Panc1 (cell line): ENCODE data around the gene FLII. TPM values are rescaled to one million over a fixed set of nuclear protein-coding genes. Genes with fewer than 3 reads are reported as not detected.

ENCODE experiments used
- ATAC-seq: fragments of 200-7000 bp; cut with Tn5 transposase; 2 replicates; pipeline ENCODE4 v1.9.1; 2020; ENCODE audit warnings: mild to moderate bottlenecking, moderate library complexity
- BruUV-seq: library from RNA; stranded (reverse); fragments of 400-500 nt; replicated peaks from 2 replicates; lab custom pipeline; 2021; lab: Mats Ljungman, UMichigan
- CTCF ChIA-PET: fragments of 300-600 bp; sonication (Branson Sonifier 250); formaldehyde crosslinking; loops from one replicate; lab custom pipeline; 2022; ENCODE audit warnings: antibody characterized with exemption; lab: Charles Lee
- POLR2A ChIA-PET: fragments of 300-600 bp; sonication (Branson Sonifier 250); formaldehyde crosslinking; loops from one replicate; lab custom pipeline; 2022; ENCODE audit warnings: antibody characterized with exemption; lab: Charles Lee
- DNase-seq: peaks from one replicate; pipeline ENCODE4 v3.0.0-alpha.2; 2010; ENCODE audit warnings: low read depth, low spot score
- H3K27ac ChIP-seq: 2 replicates; pipeline ENCODE4 v1.5.1; 2011; ENCODE audit warnings: mild to moderate bottlenecking, low read length, inconsistent platforms
- H3K27me3 ChIP-seq: fragments of 200-500 bp; sonication (Bioruptor generic); 2 replicates; pipeline ENCODE4 v1.6.0; 2014; ENCODE audit warnings: low read length, inconsistent platforms; ENCODE audit not compliant: control insufficient read depth, insufficient read depth
- H3K36me3 ChIP-seq: fragments of 200-500 bp; sonication (Bioruptor generic); 2 replicates; pipeline ENCODE4 v1.5.1; 2014; ENCODE audit warnings: inconsistent platforms, mild to moderate bottlenecking, low read length, moderate library complexity; ENCODE audit not compliant: control insufficient read depth, insufficient read depth
- H3K4me1 ChIP-seq: 2 replicates; pipeline ENCODE4 v1.5.1; 2011; ENCODE audit warnings: inconsistent platforms, mild to moderate bottlenecking, low read length, moderate library complexity; ENCODE audit not compliant: control insufficient read depth, insufficient read depth
- H3K4me3 ChIP-seq, 2 experiments: 2 replicates each; pipeline ENCODE4 v1.5.1; 2011 to 2012; ENCODE audit warnings: low read depth in 2 of 2, low read length in 2 of 2, mild to moderate bottlenecking in 2 of 2, inconsistent platforms in 1 of 2, moderate library complexity in 1 of 2
- H3K9me3 ChIP-seq: fragments of 200-500 bp; sonication (Bioruptor generic); 2 replicates; pipeline ENCODE4 v1.5.1; 2014; ENCODE audit warnings: low read depth, mild to moderate bottlenecking, inconsistent platforms, low read length, moderate library complexity; ENCODE audit not compliant: control insufficient read depth, insufficient read depth
- POLR2AphosphoS5 ChIP-seq: IDR thresholded peaks from 2 replicates; pipeline ENCODE4 v1.6.1; 2012; ENCODE audit warnings: mild to moderate bottlenecking, low read depth, low read length, moderate library complexity
- SIN3A ChIP-seq: IDR thresholded peaks from 2 replicates; pipeline ENCODE4 v1.6.1; 2012; ENCODE audit warnings: low read depth, mild to moderate bottlenecking, low read length, moderate library complexity, borderline replicate concordance; ENCODE audit not compliant: insufficient read depth
- TCF7L2 ChIP-seq: IDR thresholded peaks from 2 replicates; pipeline ENCODE4 v1.6.1; 2011; ENCODE audit warnings: mild to moderate bottlenecking, low read depth, low read length, inconsistent platforms
- in situ Hi-C: cut with HindIII; loops from 2 replicates; pipeline ENCODE4 v1.10.0; 2016; ENCODE audit warnings: low sequenced_read_pairs, low pct_unique_long_range_greater_than_20kb
- intact Hi-C: fragments of 100-400 bp; cut with micrococcal nuclease; formaldehyde crosslinking; loops from one replicate; pipeline ENCODE4 v1.10.0; 2022; ENCODE audit not compliant: unreplicated experiment
- total RNA-seq: library from RNA; stranded (reverse); gene quantifications from one replicate; pipeline ENCODE4 v1.2.1, GENCODE V29; 2021; ENCODE audit not compliant: unreplicated experiment
- TF ChIP-seq, protein P1 (sequence below): fragments of 450-650 bp; IDR thresholded peaks from 2 replicates; pipeline ENCODE4 v1.5.1; 2017; ENCODE audit warnings: mild to moderate bottlenecking
- TF ChIP-seq, protein P2 (sequence below), 2 experiments: IDR thresholded peaks; 2 replicates each; pipeline ENCODE4 v1.6.1; 2011 to 2012; ENCODE audit warnings: low read depth in 2 of 2, control low read depth in 1 of 2, low read length in 1 of 2, mild to moderate bottlenecking in 1 of 2, moderate library complexity in 1 of 2; ENCODE audit not compliant: insufficient read depth in 1 of 2

The FLII gene
- total RNA-seq, 1 experiment from 2014 or later = 207 TPM

DNA sequence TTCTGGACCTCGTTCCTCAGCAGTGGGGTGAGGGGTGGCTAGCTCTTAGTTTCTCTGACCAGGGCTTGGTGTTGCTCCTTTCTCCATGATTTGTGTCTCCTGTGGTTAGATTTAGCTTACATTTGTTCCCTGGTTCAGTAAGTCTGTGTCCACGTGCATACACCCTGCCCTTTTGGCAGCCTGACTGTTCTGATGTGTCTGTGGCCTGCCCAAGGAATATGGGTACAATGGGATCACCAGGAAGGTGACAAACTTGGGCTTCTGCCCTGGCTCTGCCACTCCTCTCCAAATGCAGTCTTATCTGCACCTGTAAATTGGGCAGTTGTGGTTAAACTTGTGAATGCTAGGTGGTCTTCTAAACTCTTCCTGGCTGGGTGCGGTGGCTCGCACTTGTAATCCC is 57.4 kb downstream of the FLII start:
- no TSS peak for BruUV-seq
- POLR2A ChIA-PET = no interaction called here
- in situ Hi-C loops = no loop called here

DNA sequence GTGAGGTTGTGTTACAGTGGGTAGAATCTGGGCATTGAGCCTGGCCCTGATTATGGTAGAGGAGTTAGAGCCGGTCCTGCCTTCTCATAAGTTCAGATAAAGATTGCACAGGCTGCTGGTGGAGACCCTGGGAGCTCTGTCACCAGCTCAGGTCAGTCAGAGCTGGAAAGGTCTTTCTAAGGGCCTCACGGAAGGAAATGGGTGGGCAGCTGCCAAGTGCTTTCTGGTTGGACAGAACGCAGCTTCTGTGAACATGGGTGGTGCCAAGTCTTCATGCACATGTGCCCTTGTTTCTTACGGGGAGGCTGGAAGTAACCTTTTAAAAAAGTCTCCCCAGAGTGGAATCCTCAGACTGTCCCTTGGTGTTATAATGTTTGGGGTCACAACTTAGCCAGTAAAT is 60.0 kb downstream of the FLII start:
- DNase-seq = no peak

More for the DNA sequence above, 57.4 kb downstream of the FLII start:
- DNase-seq = no peak
- H3K4me3 ChIP-seq = no peak overlapping the region
- no peak overlapping the region for H3K27ac ChIP-seq
- H3K4me1 ChIP-seq = no peaks in the 10 kb centered on the region
- H3K36me3 ChIP-seq = peaks cover 9% of the 10 kb centered on the region
- CTCF ChIA-PET = no interaction called here
- H3K9me3 ChIP-seq = no peaks in the 10 kb centered on the region
- ATAC-seq = no peak
- H3K27me3 ChIP-seq = no peaks in the 10 kb centered on the region
- intact Hi-C loops = no loop called here
- TF ChIP-seq, protein P1, sequence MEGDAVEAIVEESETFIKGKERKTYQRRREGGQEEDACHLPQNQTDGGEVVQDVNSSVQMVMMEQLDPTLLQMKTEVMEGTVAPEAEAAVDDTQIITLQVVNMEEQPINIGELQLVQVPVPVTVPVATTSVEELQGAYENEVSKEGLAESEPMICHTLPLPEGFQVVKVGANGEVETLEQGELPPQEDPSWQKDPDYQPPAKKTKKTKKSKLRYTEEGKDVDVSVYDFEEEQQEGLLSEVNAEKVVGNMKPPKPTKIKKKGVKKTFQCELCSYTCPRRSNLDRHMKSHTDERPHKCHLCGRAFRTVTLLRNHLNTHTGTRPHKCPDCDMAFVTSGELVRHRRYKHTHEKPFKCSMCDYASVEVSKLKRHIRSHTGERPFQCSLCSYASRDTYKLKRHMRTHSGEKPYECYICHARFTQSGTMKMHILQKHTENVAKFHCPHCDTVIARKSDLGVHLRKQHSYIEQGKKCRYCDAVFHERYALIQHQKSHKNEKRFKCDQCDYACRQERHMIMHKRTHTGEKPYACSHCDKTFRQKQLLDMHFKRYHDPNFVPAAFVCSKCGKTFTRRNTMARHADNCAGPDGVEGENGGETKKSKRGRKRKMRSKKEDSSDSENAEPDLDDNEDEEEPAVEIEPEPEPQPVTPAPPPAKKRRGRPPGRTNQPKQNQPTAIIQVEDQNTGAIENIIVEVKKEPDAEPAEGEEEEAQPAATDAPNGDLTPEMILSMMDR = no peak
- no peak for TF ChIP-seq POLR2AphosphoS5
- TF ChIP-seq SIN3A = no peak
- TF ChIP-seq TCF7L2 = no peak
- TF ChIP-seq, protein P2, sequence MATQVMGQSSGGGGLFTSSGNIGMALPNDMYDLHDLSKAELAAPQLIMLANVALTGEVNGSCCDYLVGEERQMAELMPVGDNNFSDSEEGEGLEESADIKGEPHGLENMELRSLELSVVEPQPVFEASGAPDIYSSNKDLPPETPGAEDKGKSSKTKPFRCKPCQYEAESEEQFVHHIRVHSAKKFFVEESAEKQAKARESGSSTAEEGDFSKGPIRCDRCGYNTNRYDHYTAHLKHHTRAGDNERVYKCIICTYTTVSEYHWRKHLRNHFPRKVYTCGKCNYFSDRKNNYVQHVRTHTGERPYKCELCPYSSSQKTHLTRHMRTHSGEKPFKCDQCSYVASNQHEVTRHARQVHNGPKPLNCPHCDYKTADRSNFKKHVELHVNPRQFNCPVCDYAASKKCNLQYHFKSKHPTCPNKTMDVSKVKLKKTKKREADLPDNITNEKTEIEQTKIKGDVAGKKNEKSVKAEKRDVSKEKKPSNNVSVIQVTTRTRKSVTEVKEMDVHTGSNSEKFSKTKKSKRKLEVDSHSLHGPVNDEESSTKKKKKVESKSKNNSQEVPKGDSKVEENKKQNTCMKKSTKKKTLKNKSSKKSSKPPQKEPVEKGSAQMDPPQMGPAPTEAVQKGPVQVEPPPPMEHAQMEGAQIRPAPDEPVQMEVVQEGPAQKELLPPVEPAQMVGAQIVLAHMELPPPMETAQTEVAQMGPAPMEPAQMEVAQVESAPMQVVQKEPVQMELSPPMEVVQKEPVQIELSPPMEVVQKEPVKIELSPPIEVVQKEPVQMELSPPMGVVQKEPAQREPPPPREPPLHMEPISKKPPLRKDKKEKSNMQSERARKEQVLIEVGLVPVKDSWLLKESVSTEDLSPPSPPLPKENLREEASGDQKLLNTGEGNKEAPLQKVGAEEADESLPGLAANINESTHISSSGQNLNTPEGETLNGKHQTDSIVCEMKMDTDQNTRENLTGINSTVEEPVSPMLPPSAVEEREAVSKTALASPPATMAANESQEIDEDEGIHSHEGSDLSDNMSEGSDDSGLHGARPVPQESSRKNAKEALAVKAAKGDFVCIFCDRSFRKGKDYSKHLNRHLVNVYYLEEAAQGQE (IDR thresholded peaks at IDR 0.05; ENCODE audit: insufficient read depth in 1 of 2, low read depth in 2 of 2, low read length in 1 of 2) = no peak

More for the DNA sequence above, 60.0 kb downstream of the FLII start:
- H3K9me3 ChIP-seq = no peaks in the 10 kb centered on the region
- H3K27me3 ChIP-seq = no peaks in the 10 kb centered on the region
- in situ Hi-C loops (no loop called here), intact Hi-C loops (no loop called here)
- no peak overlapping the region for H3K4me3 ChIP-seq
- ChIA-PET CTCF (no interaction called here), POLR2A (no interaction called here)
- BruUV-seq = no TSS peak
- no peak overlapping the region for H3K27ac ChIP-seq
- no peak for ATAC-seq
- H3K4me1 ChIP-seq = no peaks in the 10 kb centered on the region
- peaks cover 19% of the 10 kb centered on the region for H3K36me3 ChIP-seq
- TF ChIP-seq SIN3A = no peak
- TF ChIP-seq, protein P2 (IDR thresholded peaks at IDR 0.05; ENCODE audit: insufficient read depth in 1 of 2, low read depth in 2 of 2, low read length in 1 of 2) = no peak
- no peak for TF ChIP-seq TCF7L2
- TF ChIP-seq POLR2AphosphoS5 = no peak
- TF ChIP-seq, protein P1 = no peak
